Astrocyte of the cerebellum (primary cell): ENCODE results near the gene SYMPK.
A peak's percentile ranks its signal among the peaks of the same experiment; 100 is the strongest.

ENCODE experiments used
- DNase-seq: peaks from one replicate; pipeline ENCODE4 v3.0.0-alpha.2; 2011; ENCODE audit warnings: low read depth
- H3K4me3 ChIP-seq: 2 replicates; pipeline ENCODE4 v1.5.1; 2011; ENCODE audit warnings: mild to moderate bottlenecking, low read depth, low read length, moderate library complexity
- CTCF ChIP-seq: IDR thresholded peaks from 2 replicates; pipeline ENCODE4 v1.5.1; 2012; ENCODE audit warnings: low read length, low read depth, moderate library complexity, mild to moderate bottlenecking; ENCODE audit errors: missing control alignments
- in situ Hi-C: cut with HindIII; loops from 2 replicates; pipeline ENCODE4 v1.10.0; 2017; ENCODE audit warnings: low sequenced_read_pairs

SYMPK gene

GRCh38 chr19:45785097-45785496 is 77.8 kb downstream of the SYMPK start:
- no peak overlapping the region for H3K4me3 ChIP-seq
- in situ Hi-C loops, result no loop called here
- TF ChIP-seq CTCF, result no peak
- no peak for DNase-seq

- in situ Hi-C loops, result no loop called here
- no peak for DNase-seq
- TF ChIP-seq CTCF, result no peak
- no peak overlapping the region for H3K4me3 ChIP-seq
Observed at GRCh38 chr19:45784096-45784495, 78.9 kb downstream of the SYMPK start.

- DNase-seq, result no peak
- in situ Hi-C loops, result no loop called here
- no peak for TF ChIP-seq CTCF
- no peak overlapping the region for H3K4me3 ChIP-seq
Observed at GRCh38 chr19:45782820-45783785, 79.8 kb downstream of the SYMPK start.

GRCh38 chr19:45782162-45782691 is 80.7 kb downstream of the SYMPK start, which contains the start of gene DMPK:
Gene DMPK, minus strand, starts transcription at chr19:45782490. Its CDS starts 138 bp downstream, at chr19:45782352.
- peak within 1 kb of the TSS; percentile 24 for H3K4me3 ChIP-seq
- in situ Hi-C loops, result no loop called here
- no peak for TF ChIP-seq CTCF
- no peak for DNase-seq

GRCh38 chr19:45781214-45782161 is 81.5 kb downstream of the SYMPK start:
- H3K4me3 ChIP-seq, result peak overlapping the region; percentile 24
- no peak for DNase-seq
- no peak for TF ChIP-seq CTCF
- in situ Hi-C loops, result no loop called here
